Spleen (tissue), 7 donors: Measurements from ENCODE around the gene FAT2.

Experiments used
- POLR2AphosphoS5 ChIP-seq, 3 donors: sonication (generic); formaldehyde crosslinking; IDR thresholded peaks; one replicate each; pipeline ENCODE4 v1.5.1; 2017; ENCODE audit warnings: antibody characterized with exemption in 3 of 3
- TF ChIP-seq, protein P1 (sequence below), 11 experiments: fragments of 200-600 bp in 7 of 11; fragments of 450-650 bp in 4 of 11; sonication (generic) in 4 of 11; IDR thresholded peaks in 8 of 11; conservative IDR thresholded peaks in 3 of 11; 1 replicate in 7 of 11; 2 replicates in 4 of 11; pipeline versions ENCODE4 v1.4.0 to v1.8.0; 2016 to 2021; ENCODE audit warnings: antibody characterized with exemption in 11 of 11, inconsistent platforms in 4 of 11, mild to moderate bottlenecking in 1 of 11
- donor health status: DM: no; HTN: no; CAD: no; lungs with moderate emphysema.
- donor health status: DM: no; HTN: no; CAD: no.
- donor health status: DM: no; HTN: no; CAD: no.

GRCh38 chr5:151570512-151571269 lies 20.4 kb downstream of the FAT2 start:
- TF ChIP-seq, protein P1, sequence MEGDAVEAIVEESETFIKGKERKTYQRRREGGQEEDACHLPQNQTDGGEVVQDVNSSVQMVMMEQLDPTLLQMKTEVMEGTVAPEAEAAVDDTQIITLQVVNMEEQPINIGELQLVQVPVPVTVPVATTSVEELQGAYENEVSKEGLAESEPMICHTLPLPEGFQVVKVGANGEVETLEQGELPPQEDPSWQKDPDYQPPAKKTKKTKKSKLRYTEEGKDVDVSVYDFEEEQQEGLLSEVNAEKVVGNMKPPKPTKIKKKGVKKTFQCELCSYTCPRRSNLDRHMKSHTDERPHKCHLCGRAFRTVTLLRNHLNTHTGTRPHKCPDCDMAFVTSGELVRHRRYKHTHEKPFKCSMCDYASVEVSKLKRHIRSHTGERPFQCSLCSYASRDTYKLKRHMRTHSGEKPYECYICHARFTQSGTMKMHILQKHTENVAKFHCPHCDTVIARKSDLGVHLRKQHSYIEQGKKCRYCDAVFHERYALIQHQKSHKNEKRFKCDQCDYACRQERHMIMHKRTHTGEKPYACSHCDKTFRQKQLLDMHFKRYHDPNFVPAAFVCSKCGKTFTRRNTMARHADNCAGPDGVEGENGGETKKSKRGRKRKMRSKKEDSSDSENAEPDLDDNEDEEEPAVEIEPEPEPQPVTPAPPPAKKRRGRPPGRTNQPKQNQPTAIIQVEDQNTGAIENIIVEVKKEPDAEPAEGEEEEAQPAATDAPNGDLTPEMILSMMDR (IDR thresholded peaks at IDR 0.05 in 8 of 11, conservative IDR thresholded peaks at IDR 0.05 in 3 of 11) = no peak
- TF ChIP-seq POLR2AphosphoS5 (IDR thresholded peaks at IDR 0.05) = no peak
